ENCODE results near the gene KCMF1. TPM values are rescaled to one million over a fixed set of nuclear protein-coding genes. Genes with fewer than 3 reads are reported as not detected.

KCMF1 gene
- total RNA-seq, 2 donors from 2014 or later, result 7.9 to 30.4 TPM

GRCh38 chr2:85063981-85064599, 93.1 kb downstream of the KCMF1 start:
- DNase-seq, result no peak
- Histone ChIP-seq H3K36me3 (replicated peaks in 1 of 2; ENCODE audit: insufficient read depth in 1 of 2, low read depth in 2 of 2) (no peaks in the 10 kb centered on the region), H3K4me1 (peaks cover 9% of the 10 kb centered on the region), H3K27me3 (no peaks in the 10 kb centered on the region), H3K9me3 (no peaks in the 10 kb centered on the region), H3K27ac (no peak overlapping the region), H3K4me3 (no peak overlapping the region)
- WGBS, 2 donors, result 73 to 85% methylated on average over 5 of the region's 5 CpGs
- TF ChIP-seq POLR2A (IDR thresholded peaks at IDR 0.05), result no peak
- no peak for TF ChIP-seq CTCF (IDR thresholded peaks at IDR 0.05)
- no peak for ATAC-seq
- intact Hi-C loops (cut with DNase I), result no loop called here

GRCh38 chr2:85064927-85065577, 94.1 kb downstream of the KCMF1 start:
- Histone ChIP-seq H3K4me3 (no peak overlapping the region), H3K4me1 (peaks cover 9% of the 10 kb centered on the region), H3K36me3 (replicated peaks in 1 of 2; ENCODE audit: insufficient read depth in 1 of 2, low read depth in 2 of 2) (no peaks in the 10 kb centered on the region), H3K9me3 (no peaks in the 10 kb centered on the region), H3K27ac (no peak overlapping the region), H3K27me3 (no peaks in the 10 kb centered on the region)
- WGBS, 2 donors, result 33 to 46% methylated on average over 11 to 14 of the region's 14 CpGs
- no peak for DNase-seq
- ATAC-seq, result no peak
- intact Hi-C loops (cut with DNase I), result loop anchor here (5.0 kb wide), 1 partner anchor 222 kb away; no protein-coding TSS in a partner anchor
- TF ChIP-seq POLR2A (IDR thresholded peaks at IDR 0.05), result no peak
- no peak for TF ChIP-seq CTCF (IDR thresholded peaks at IDR 0.05)

- Histone ChIP-seq H3K27ac (no peak overlapping the region), H3K36me3 (replicated peaks in 1 of 2; ENCODE audit: insufficient read depth in 1 of 2, low read depth in 2 of 2) (no peaks in the 10 kb centered on the region), H3K4me1 (peaks cover 9% of the 10 kb centered on the region), H3K9me3 (no peaks in the 10 kb centered on the region), H3K4me3 (no peak overlapping the region), H3K27me3 (no peaks in the 10 kb centered on the region)
- no peak for TF ChIP-seq POLR2A (IDR thresholded peaks at IDR 0.05)
- no peak for TF ChIP-seq CTCF (IDR thresholded peaks at IDR 0.05)
- DNase-seq (no peak), ATAC-seq (no peak)
- intact Hi-C loops (cut with DNase I), result loop anchor here (5.0 kb wide), 1 partner anchor 221 kb away; no protein-coding TSS in a partner anchor
- WGBS, 2 donors, result 45 to 48% methylated on average over 10 to 11 of the region's 11 CpGs
Observed at GRCh38 chr2:85066006-85066740, 95.2 kb downstream of the KCMF1 start.

GRCh38 chr2:85066874-85067351, 96.0 kb downstream of the KCMF1 start:
- peak; percentile 70 to 83 (median 74) for DNase-seq
- Histone ChIP-seq H3K4me3 (no peak overlapping the region), H3K4me1 (peaks cover 9% of the 10 kb centered on the region), H3K36me3 (replicated peaks in 1 of 2; ENCODE audit: insufficient read depth in 1 of 2, low read depth in 2 of 2) (no peaks in the 10 kb centered on the region), H3K9me3 (no peaks in the 10 kb centered on the region), H3K27me3 (no peaks in the 10 kb centered on the region), H3K27ac (no peak overlapping the region)
- peak; percentile 83 for ATAC-seq
- intact Hi-C loops (cut with DNase I), result loop anchor here (5.0 kb wide), 1 partner anchor 220 kb away; no protein-coding TSS in a partner anchor
- WGBS, 2 donors, result 3 to 5% methylated on average over 18 to 19 of the region's 19 CpGs
- no peak for TF ChIP-seq POLR2A (IDR thresholded peaks at IDR 0.05)
- peak; percentile 54 to 81 (median 73) for TF ChIP-seq CTCF (IDR thresholded peaks at IDR 0.05)
